Endodermal cell (in vitro differentiated cells): Measurements from ENCODE around the gene RNF220. TPM values are rescaled to one million over a fixed set of nuclear protein-coding genes. Genes with fewer than 3 reads are reported as not detected.

ENCODE experiments used
- DNase-seq: peaks from one replicate; pipeline ENCODE4 v3.0.0-alpha.2; 2017
- H3K27ac ChIP-seq: 2 replicates; pipeline ENCODE4 v1.5.1; 2013; ENCODE audit warnings: mild to moderate bottlenecking, low read depth, low read length, moderate library complexity
- H3K27me3 ChIP-seq: 2 replicates; pipeline ENCODE4 v1.6.1; 2013; ENCODE audit warnings: mild to moderate bottlenecking, low read length, moderate library complexity; ENCODE audit not compliant: insufficient read depth, control insufficient read depth, poor library complexity, severe bottlenecking
- H3K36me3 ChIP-seq: 2 replicates; pipeline ENCODE4 v1.7.0; 2013; ENCODE audit warnings: mild to moderate bottlenecking, low read length, moderate library complexity; ENCODE audit not compliant: control insufficient read depth, insufficient read depth
- H3K4me1 ChIP-seq: one replicate; pipeline ENCODE4 v1.7.0; 2013; ENCODE audit warnings: low read length; ENCODE audit not compliant: control insufficient read depth, insufficient read depth
- H3K4me3 ChIP-seq: 2 replicates; pipeline ENCODE4 v1.5.1; 2013; ENCODE audit warnings: mild to moderate bottlenecking, low read length, moderate library complexity
- H3K9ac ChIP-seq: 2 replicates; pipeline ENCODE4 v1.6.1; 2013; ENCODE audit warnings: mild to moderate bottlenecking, low read length, moderate library complexity; ENCODE audit not compliant: poor library complexity, severe bottlenecking; ENCODE audit errors: extremely low read depth
- H3K9me3 ChIP-seq: 2 replicates; pipeline ENCODE4 v1.6.1; 2013; ENCODE audit warnings: mild to moderate bottlenecking, low read length, moderate library complexity; ENCODE audit not compliant: control insufficient read depth
- H3K27ac Mint-ChIP-seq: 2 replicates; pipeline ENCODE4 v1.8.0; 2020; ENCODE audit warnings: mixed read lengths
- H3K27me3 Mint-ChIP-seq: 2 replicates; pipeline ENCODE4 v1.8.0; 2021; ENCODE audit warnings: mild to moderate bottlenecking, mixed read lengths; ENCODE audit not compliant: insufficient read depth
- H3K36me3 Mint-ChIP-seq: 2 replicates; pipeline ENCODE4 v1.8.0; 2020; ENCODE audit warnings: low read depth, mixed read lengths
- H3K4me1 Mint-ChIP-seq: 2 replicates; pipeline ENCODE4 v1.8.0; 2020; ENCODE audit warnings: mixed read lengths
- H3K4me3 Mint-ChIP-seq: 2 replicates; pipeline ENCODE4 v1.8.0; 2020; ENCODE audit warnings: mild to moderate bottlenecking, moderate library complexity, mixed read lengths
- H3K9me3 Mint-ChIP-seq: 2 replicates; pipeline ENCODE4 v1.8.0; 2020; ENCODE audit warnings: mild to moderate bottlenecking, mixed read lengths
- WGBS, 2 experiments: methylation state at CpG; one replicate each; pipeline versions ENCODE4 v1.1.5 to v1.1.7; 2013; ENCODE audit warnings: missing lambda C conversion rate in 2 of 2, mixed read lengths in 1 of 2; ENCODE audit not compliant: insufficient coverage in 1 of 2, insufficient read length in 1 of 2; 5-methylcytosine and 5-hydroxymethylcytosine counted together
- total RNA-seq, 2 donors: library from RNA; stranded (reverse); fragmentation: NEBNext Ultra II Directional in 1 of 2; extraction: Animal tissue kit (Norgen Biotek cat#: 25700) in 1 of 2; gene quantifications; 2 replicates in 1 of 2; 3 replicates in 1 of 2; pipeline ENCODE4 v1.2.1, GENCODE V29; 2021
- TF ChIP-seq, protein P1 (sequence below): fragments of 200-600 bp; sonication (generic); conservative IDR thresholded peaks from 2 replicates; pipeline ENCODE4 v1.5.0; 2021; ENCODE audit warnings: antibody characterized with exemption, mild to moderate bottlenecking

Gene RNF220
- total RNA-seq, 2 donors from 2014 or later, result 94.6 to 95.5 TPM

DNA sequence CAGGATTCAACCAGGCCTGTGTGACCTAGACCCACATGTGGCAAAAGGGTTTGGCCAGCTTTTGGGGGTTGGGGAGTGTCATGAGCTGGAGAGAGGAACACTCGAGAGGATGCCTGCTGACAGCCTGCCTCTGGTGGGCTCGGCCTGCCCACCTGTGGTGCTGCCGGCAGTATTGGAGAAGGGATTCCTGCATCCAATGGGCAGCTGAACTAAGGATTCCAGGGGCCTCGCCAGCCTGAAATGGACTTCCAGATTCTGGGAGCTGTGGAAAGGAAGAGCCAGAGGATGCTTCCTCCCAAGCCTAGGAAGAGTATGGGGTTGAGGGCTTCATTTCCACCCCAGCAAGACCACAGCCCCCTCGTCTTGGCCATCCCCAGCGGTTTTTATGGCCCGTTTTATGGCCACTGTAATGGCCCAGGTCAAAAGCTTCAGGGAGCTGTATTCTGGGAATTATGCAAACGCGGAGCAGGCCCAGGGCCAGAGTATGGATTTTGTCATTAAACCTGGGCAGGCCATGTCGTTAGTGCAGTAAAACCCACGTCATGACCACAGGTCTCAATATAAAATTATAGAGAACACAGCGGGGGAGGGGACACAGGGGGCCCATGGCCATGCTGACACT lies 205.6 kb downstream of the RNF220 start:
- Histone ChIP-seq H3K4me1 (no peaks in the 10 kb centered on the region), H3K9ac (no peak overlapping the region), H3K27me3 (peaks cover 7% of the 10 kb centered on the region), H3K36me3 (no peaks in the 10 kb centered on the region), H3K27ac (no peak overlapping the region), H3K4me3 (no peak overlapping the region), H3K9me3 (no peaks in the 10 kb centered on the region)
- TF ChIP-seq, protein P1, sequence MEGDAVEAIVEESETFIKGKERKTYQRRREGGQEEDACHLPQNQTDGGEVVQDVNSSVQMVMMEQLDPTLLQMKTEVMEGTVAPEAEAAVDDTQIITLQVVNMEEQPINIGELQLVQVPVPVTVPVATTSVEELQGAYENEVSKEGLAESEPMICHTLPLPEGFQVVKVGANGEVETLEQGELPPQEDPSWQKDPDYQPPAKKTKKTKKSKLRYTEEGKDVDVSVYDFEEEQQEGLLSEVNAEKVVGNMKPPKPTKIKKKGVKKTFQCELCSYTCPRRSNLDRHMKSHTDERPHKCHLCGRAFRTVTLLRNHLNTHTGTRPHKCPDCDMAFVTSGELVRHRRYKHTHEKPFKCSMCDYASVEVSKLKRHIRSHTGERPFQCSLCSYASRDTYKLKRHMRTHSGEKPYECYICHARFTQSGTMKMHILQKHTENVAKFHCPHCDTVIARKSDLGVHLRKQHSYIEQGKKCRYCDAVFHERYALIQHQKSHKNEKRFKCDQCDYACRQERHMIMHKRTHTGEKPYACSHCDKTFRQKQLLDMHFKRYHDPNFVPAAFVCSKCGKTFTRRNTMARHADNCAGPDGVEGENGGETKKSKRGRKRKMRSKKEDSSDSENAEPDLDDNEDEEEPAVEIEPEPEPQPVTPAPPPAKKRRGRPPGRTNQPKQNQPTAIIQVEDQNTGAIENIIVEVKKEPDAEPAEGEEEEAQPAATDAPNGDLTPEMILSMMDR, result no peak
- WGBS, 2 experiments, result 70 to 80% methylated on average over 6 to 12 of the region's 12 CpGs
- no peak for DNase-seq
- peaks cover 11% of the 10 kb centered on the region for H3K4me1 Mint-ChIP-seq
- H3K4me3 Mint-ChIP-seq, result no peak overlapping the region
- H3K27ac Mint-ChIP-seq, result no peak overlapping the region
- H3K36me3 Mint-ChIP-seq, result no peaks in the 10 kb centered on the region
- H3K27me3 Mint-ChIP-seq, result peaks cover 21% of the 10 kb centered on the region
- H3K9me3 Mint-ChIP-seq, result no peaks in the 10 kb centered on the region

DNA sequence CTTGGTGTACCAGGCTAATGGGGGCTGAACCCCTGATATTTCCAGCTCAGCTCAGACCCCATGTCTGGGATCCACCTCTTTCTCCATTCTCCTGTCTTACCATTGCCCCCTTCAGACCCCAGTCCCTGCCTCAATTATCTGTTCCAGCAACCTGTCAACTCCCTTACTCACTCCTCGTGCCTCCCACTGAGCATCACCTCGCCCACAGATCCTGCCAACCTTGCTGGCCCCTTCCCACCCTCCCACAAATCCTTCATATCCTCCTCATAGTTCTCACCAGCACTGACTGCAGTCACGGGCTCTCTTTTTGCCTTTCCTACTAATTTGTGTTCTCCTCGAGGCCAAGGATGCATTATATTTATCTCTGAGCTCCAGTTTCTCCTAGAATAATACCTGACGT lies 206.4 kb downstream of the RNF220 start:
- no peak overlapping the region for H3K4me3 Mint-ChIP-seq
- Histone ChIP-seq H3K36me3 (no peaks in the 10 kb centered on the region), H3K27ac (no peak overlapping the region)

DNA sequence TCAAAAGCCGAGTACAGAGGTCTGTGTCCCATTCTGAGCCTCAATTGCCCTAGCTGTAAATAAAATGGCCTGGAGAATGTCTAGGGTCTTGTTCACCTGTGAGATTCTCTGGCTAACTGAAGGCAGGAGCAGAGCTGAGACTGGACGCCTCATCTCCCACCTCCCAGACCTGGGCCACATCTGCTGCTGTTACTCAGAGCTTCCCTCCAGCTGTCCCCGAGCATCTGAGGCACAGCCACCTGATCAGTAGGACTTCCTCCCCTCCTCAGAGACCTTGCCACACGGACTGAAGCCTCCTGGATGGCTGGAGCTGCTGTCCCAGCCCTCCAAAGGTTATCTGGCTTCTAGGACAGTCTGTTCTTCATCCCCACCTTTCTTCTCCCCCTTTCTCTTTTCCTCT lies 206.8 kb downstream of the RNF220 start:
- WGBS, 2 experiments, result 71 to 84% methylated on average over 2 to 4 of the region's 4 CpGs
- H3K4me1 Mint-ChIP-seq, result peaks cover 14% of the 10 kb centered on the region
- no peak overlapping the region for H3K27ac Mint-ChIP-seq

More for the DNA sequence above, 206.4 kb downstream of the RNF220 start:
- no peak overlapping the region for H3K27ac Mint-ChIP-seq
- H3K9ac ChIP-seq, result no peak overlapping the region
- no peaks in the 10 kb centered on the region for H3K4me1 ChIP-seq
- 92 to 100% methylated on average over 2 to 5 of the region's 5 CpGs for WGBS, 2 experiments
- no peaks in the 10 kb centered on the region for H3K36me3 Mint-ChIP-seq
- H3K4me3 ChIP-seq, result no peak overlapping the region
- no peak for DNase-seq
- TF ChIP-seq, protein P1, result no peak
- peaks cover 11% of the 10 kb centered on the region for H3K4me1 Mint-ChIP-seq
- H3K9me3 Mint-ChIP-seq, result no peaks in the 10 kb centered on the region
- no peaks in the 10 kb centered on the region for H3K9me3 ChIP-seq
- H3K27me3 ChIP-seq, result peaks cover 15% of the 10 kb centered on the region
- peaks cover 28% of the 10 kb centered on the region for H3K27me3 Mint-ChIP-seq

More for the DNA sequence above, 206.8 kb downstream of the RNF220 start:
- H3K9me3 ChIP-seq, result no peaks in the 10 kb centered on the region
- no peak for DNase-seq
- H3K4me3 Mint-ChIP-seq, result no peak overlapping the region
- H3K27me3 ChIP-seq, result peaks cover 19% of the 10 kb centered on the region
- TF ChIP-seq, protein P1, result no peak
- H3K9ac ChIP-seq, result no peak overlapping the region
- H3K9me3 Mint-ChIP-seq, result no peaks in the 10 kb centered on the region
- peaks cover 33% of the 10 kb centered on the region for H3K27me3 Mint-ChIP-seq
- no peaks in the 10 kb centered on the region for H3K4me1 ChIP-seq
- no peak overlapping the region for H3K4me3 ChIP-seq
- no peaks in the 10 kb centered on the region for H3K36me3 Mint-ChIP-seq
- H3K36me3 ChIP-seq, result no peaks in the 10 kb centered on the region
- H3K27ac ChIP-seq, result no peak overlapping the region
